ENCODE results near the gene CFAP20DC. TPM values are rescaled to one million over a fixed set of nuclear protein-coding genes. Genes with fewer than 3 reads are reported as not detected.
"Not testable (repeated sequence)": the region's sequence is repeated elsewhere in the genome, so short reads cannot be mapped to it uniquely, and the experiment has no call there.

CFAP20DC gene
- total and polyA plus RNA-seq, 12 donors: 0.13 to 0.25 (median 0.14) TPM; not detected in 8

DNA sequence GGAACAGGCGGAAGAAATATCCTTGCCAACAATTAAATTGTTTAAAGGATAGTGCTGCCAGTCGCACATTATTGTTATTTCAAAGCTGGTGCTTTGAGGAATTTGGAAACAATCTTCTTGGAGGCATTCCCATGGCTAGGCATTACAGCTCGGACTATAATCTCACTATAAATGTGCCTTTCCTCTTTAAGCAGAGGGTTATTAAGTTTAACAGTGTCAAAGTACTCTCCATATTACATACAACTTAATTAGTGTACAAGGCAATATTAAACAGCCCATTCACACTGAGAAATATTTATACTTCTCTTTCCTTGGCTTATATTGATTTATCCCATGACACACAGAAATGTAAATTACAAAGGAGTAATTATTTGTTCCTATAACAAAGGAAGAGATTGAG is 329.3 kb downstream of the CFAP20DC start:
- intact Hi-C loops (cut with DNase I): no loop called here
- no peak overlapping the region for H3K4me3 ChIP-seq
- TF ChIP-seq, protein P1, sequence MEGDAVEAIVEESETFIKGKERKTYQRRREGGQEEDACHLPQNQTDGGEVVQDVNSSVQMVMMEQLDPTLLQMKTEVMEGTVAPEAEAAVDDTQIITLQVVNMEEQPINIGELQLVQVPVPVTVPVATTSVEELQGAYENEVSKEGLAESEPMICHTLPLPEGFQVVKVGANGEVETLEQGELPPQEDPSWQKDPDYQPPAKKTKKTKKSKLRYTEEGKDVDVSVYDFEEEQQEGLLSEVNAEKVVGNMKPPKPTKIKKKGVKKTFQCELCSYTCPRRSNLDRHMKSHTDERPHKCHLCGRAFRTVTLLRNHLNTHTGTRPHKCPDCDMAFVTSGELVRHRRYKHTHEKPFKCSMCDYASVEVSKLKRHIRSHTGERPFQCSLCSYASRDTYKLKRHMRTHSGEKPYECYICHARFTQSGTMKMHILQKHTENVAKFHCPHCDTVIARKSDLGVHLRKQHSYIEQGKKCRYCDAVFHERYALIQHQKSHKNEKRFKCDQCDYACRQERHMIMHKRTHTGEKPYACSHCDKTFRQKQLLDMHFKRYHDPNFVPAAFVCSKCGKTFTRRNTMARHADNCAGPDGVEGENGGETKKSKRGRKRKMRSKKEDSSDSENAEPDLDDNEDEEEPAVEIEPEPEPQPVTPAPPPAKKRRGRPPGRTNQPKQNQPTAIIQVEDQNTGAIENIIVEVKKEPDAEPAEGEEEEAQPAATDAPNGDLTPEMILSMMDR (IDR thresholded peaks at IDR 0.05): no peak
- no peaks in the 10 kb centered on the region for H3K4me1 ChIP-seq
- H3K27ac ChIP-seq: no peak overlapping the region
- WGBS, 2 donors: 79 to 91% methylated on average over 3 of the region's 3 CpGs
- ATAC-seq: no peak
- no peaks in the 10 kb centered on the region for H3K36me3 ChIP-seq
- no peaks in the 10 kb centered on the region for H3K9me3 ChIP-seq
- peaks cover 0 to 17% (median 0%) of the 10 kb centered on the region in 7 donors for H3K27me3 ChIP-seq
- DNase-seq: no peak

DNA sequence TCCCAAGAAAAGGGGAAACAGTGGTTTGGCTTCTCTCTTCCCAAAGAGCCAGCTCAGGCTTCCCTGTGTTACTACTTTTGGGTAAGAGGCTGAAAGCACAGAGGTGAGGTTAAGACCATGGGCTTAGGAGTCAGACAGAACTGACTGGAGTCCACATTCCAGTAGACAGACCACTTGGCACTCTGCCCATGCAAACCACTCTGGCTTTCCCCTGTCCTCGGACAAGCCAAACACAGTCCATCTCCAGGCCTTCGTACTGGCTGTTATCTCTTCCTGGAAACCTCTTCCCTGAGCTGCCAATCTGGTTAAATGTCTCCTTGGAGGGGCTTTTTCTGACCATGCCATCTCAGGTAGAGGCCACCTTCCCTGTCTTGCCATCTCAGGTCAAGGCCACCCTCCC is 330.1 kb downstream of the CFAP20DC start:
- Histone ChIP-seq H3K27ac (no peak overlapping the region), H3K4me3 (no peak overlapping the region), H3K36me3 (no peaks in the 10 kb centered on the region), H3K9me3 (no peaks in the 10 kb centered on the region), H3K27me3 (peaks cover 0 to 15% (median 0%) of the 10 kb centered on the region in 7 donors), H3K4me1 (no peaks in the 10 kb centered on the region)
- no peak for ATAC-seq
- intact Hi-C loops (cut with DNase I): no loop called here
- 33 to 49% methylated on average over 2 of the region's 2 CpGs for WGBS, 2 donors
- no peak for DNase-seq
- TF ChIP-seq, protein P1 (IDR thresholded peaks at IDR 0.05): no peak

DNA sequence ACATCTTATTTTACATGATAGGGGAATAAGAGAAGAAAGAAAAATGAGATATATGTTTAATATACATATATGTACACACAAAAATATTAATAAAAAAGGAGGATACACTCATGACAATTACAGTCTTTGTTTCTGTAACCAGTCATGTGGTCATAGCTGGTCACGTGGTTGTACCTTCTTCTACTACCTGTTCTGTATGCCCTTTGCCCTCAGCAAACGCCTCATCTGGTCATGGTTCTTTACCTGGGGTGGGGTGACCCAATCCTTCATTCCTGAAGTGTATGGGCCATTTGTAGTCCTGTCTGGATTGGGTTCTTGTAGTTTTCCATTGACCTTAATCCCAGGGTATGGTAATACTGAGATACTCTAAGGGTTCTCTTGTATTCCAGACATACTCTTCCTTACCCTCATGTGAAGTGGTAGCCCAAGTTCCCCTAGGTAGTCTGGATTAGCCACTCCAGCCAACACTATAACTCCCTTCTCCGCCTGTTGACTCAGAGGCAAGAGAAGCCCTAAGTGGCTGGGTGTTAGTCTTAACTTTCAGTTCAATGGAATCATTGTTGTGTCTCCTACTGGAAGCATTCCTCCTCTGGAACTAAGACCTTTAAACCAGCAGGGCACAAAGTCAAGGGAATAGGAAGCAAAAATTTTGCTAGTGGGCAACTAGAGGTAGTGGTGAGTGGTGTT is 336.0 kb downstream of the CFAP20DC start:
- WGBS, 2 donors: 82 to 83% methylated on average over 3 of the region's 3 CpGs
- Histone ChIP-seq H3K27ac (no peak overlapping the region), H3K4me1 (no peaks in the 10 kb centered on the region), H3K4me3 (no peak overlapping the region), H3K27me3 (no peaks in the 10 kb centered on the region), H3K9me3 (no peaks in the 10 kb centered on the region), H3K36me3 (no peaks in the 10 kb centered on the region)
- intact Hi-C loops (cut with DNase I): no loop called here
- ATAC-seq (no peak), DNase-seq (no peak)
- TF ChIP-seq, protein P1 (IDR thresholded peaks at IDR 0.05): no peak

DNA sequence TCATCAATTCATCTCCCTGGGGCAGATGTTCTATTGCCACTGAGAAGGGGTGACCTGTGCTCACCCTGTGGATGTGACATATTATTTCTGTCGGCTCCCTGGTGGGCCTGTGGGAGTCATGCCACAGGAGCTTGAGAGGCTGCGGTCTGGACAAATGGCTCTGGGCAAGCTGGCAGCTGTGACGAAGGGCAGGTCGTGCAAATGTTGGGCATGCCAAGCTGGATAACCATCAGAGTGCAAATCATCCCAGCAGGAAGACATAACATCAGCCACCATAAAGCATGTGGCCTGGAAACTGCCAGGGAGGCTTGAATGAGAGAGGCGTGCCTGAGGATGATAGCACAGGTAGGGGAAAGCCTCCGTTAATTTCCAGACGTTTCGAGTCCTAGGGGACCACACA is 338.0 kb downstream of the CFAP20DC start:
- intact Hi-C loops (cut with DNase I): no loop called here
- Histone ChIP-seq H3K27ac (no peak overlapping the region), H3K27me3 (no peaks in the 10 kb centered on the region), H3K4me3 (no peak overlapping the region), H3K4me1 (no peaks in the 10 kb centered on the region), H3K9me3 (no peaks in the 10 kb centered on the region), H3K36me3 (no peaks in the 10 kb centered on the region)
- DNase-seq (no peak), ATAC-seq (no peak)
- TF ChIP-seq, protein P1 (IDR thresholded peaks at IDR 0.05): no peak
- WGBS, 2 donors: 82 to 83% methylated on average over 8 of the region's 8 CpGs

DNA sequence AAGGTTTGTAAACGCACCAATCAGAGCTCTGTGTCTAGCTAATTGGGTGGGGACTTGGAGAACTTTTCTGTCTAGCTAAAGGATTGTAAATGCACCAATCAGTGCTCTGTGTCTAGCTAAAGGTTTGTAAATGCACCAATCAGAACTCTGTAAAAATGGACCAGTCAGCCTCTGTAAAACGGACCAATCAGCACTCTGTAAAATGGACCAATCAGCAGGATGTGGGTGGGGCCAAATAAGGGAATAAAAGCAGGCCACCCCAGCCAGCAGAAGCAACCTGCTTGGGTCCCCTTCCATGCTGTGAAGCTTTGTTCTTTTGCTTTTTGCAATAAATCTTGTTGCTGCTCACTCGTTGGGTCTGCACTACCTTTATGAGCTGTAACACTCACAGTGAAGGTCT is 340.8 kb downstream of the CFAP20DC start:
- H3K36me3 ChIP-seq, H3K4me1 ChIP-seq: not testable (repeated sequence)
- WGBS, 2 donors: 84 to 87% methylated on average over 3 of the region's 3 CpGs

More for the DNA sequence above, 340.8 kb downstream of the CFAP20DC start:
- H3K9me3 ChIP-seq; intact Hi-C loops (cut with DNase I); H3K27ac ChIP-seq; H3K4me3 ChIP-seq; ATAC-seq; H3K27me3 ChIP-seq; DNase-seq: not testable (repeated sequence)

Data from heart right ventricle (tissue), 16 donors.